GM19351 (cell line): ENCODE measurements around the gene NHERF1.

Experiments
- ATAC-seq: cut with Tn5 transposase; IDR thresholded peaks from one replicate; pipeline ENCODE4 v1.9.1; 2021; ENCODE audit warnings: mild to moderate bottlenecking, moderate library complexity; ENCODE audit not compliant: unreplicated experiment

Gene NHERF1

GRCh38 chr17:74782571-74782970, 34.1 kb downstream of the NHERF1 start:
- no peak for ATAC-seq

GRCh38 chr17:74784125-74784810, 35.8 kb downstream of the NHERF1 start:
- ATAC-seq: no peak

GRCh38 chr17:74785096-74785980, 36.9 kb downstream of the NHERF1 start:
- no peak for ATAC-seq

- no peak for ATAC-seq
Measured at GRCh38 chr17:74785981-74786360, 37.5 kb downstream of the NHERF1 start.

- no peak for ATAC-seq
Measured at GRCh38 chr17:74786431-74787055, 38.1 kb downstream of the NHERF1 start.

- no peak for ATAC-seq
Measured at GRCh38 chr17:74790161-74791058, 42.0 kb downstream of the NHERF1 start.

GRCh38 chr17:74792586-74793105, 44.2 kb downstream of the NHERF1 start:
- ATAC-seq: no peak

- no peak for ATAC-seq
Measured at GRCh38 chr17:74795327-74796020, 47.0 kb downstream of the NHERF1 start.

GRCh38 chr17:74796211-74796610, 47.8 kb downstream of the NHERF1 start:
- no peak for ATAC-seq

GRCh38 chr17:74796866-74797265, 48.4 kb downstream of the NHERF1 start:
- ATAC-seq: no peak

- no peak for ATAC-seq
Measured at GRCh38 chr17:74797824-74798223, 49.4 kb downstream of the NHERF1 start.

- ATAC-seq: no peak
Measured at GRCh38 chr17:74798239-74798707, 49.8 kb downstream of the NHERF1 start.

- no peak for ATAC-seq
Measured at GRCh38 chr17:74799097-74799496, 50.7 kb downstream of the NHERF1 start.

- no peak for ATAC-seq
Measured at GRCh38 chr17:74800531-74800930, 52.1 kb downstream of the NHERF1 start.

GRCh38 chr17:74801896-74802295, 53.5 kb downstream of the NHERF1 start:
- ATAC-seq: no peak

- ATAC-seq: no peak
Measured at GRCh38 chr17:74803388-74803930, 55.0 kb downstream of the NHERF1 start.

- no peak for ATAC-seq
Measured at GRCh38 chr17:74803971-74804370, 55.5 kb downstream of the NHERF1 start.

GRCh38 chr17:74804683-74805082, 56.3 kb downstream of the NHERF1 start:
- no peak for ATAC-seq

GRCh38 chr17:74805591-74805991, 57.2 kb downstream of the NHERF1 start:
- ATAC-seq: no peak
